ENCODE measurements around the gene CREB3L2. TPM values are rescaled to one million over a fixed set of nuclear protein-coding genes. Genes with fewer than 3 reads are reported as not detected.

CREB3L2 gene
- total and polyA plus RNA-seq, 2 of the 13 experiments (the other 11 are each of a cell fraction or from before 2014, with no cell fraction given), result 22.1 to 41.1 TPM

- WGBS (ENCODE audit: low lambda C conversion rate), result 95% methylated on average over 2 of the region's 2 CpGs
- no peak overlapping the region for H3K4me3 ChIP-seq (replicated peaks in 1 of 3; ENCODE audit: insufficient read depth in 1 of 3, low read depth in 2 of 3, low read length in 3 of 3)
- no peaks in the 10 kb centered on the region for H4K20me1 ChIP-seq (ENCODE audit: insufficient read depth, low read length)
- ATAC-seq, result no peak
- ChIA-PET POLR2A (no interaction called here), CTCF (ENCODE audit: low intra/inter-chr PET ratio, low total read pairs) (no interaction called here)
- no peaks in the 10 kb centered on the region for H3K36me3 ChIP-seq (replicated peaks in 1 of 2; ENCODE audit: control insufficient read depth in 1 of 2, insufficient read depth in 2 of 2, low read length in 2 of 2)
- H3K27ac ChIP-seq (ENCODE audit: extremely low read length, insufficient read depth, low read length), result no peak overlapping the region
- H3K4me1 ChIP-seq (ENCODE audit: insufficient read depth, low read length), result peaks cover 9% of the 10 kb centered on the region
- DNase-seq (ENCODE audit: low spot score), result no peak
- FAIRE-seq, result no peak
- no peak overlapping the region for H3K4me2 ChIP-seq (ENCODE audit: low read depth, low read length)
- in situ Hi-C loops (cut with HindIII; ENCODE audit: extremely low pct_ligation_motif_present, low pct_unique_long_range_greater_than_20kb) (no loop called here), intact Hi-C loops (cut with micrococcal nuclease; ENCODE audit: unreplicated experiment) (no loop called here)
- no peak overlapping the region for H2AFZ ChIP-seq (ENCODE audit: low read length)
- no peaks in the 10 kb centered on the region for H3K27me3 ChIP-seq (ENCODE audit: control insufficient read depth in 1 of 2, insufficient read depth in 2 of 2, low read length in 2 of 2)
- H3K79me2 ChIP-seq (ENCODE audit: insufficient read depth, low read length), result no peaks in the 10 kb centered on the region
- TF ChIP-seq ZKSCAN5 (CRISPR knock-in tag; IDR thresholded peaks at IDR 0.05) (no peak), ZNF280D (CRISPR knock-in tag; IDR thresholded peaks at IDR 0.05) (no peak), ISL2 (CRISPR knock-in tag; IDR thresholded peaks at IDR 0.05) (no peak), GABPB1 (CRISPR knock-in tag; IDR thresholded peaks at IDR 0.05) (no peak), RELA (CRISPR knock-in tag; IDR thresholded peaks at IDR 0.05) (no peak), ZNF496 (CRISPR knock-in tag; IDR thresholded peaks at IDR 0.05; ENCODE audit: insufficient replicate concordance) (no peak), KLF16 (CRISPR knock-in tag; IDR thresholded peaks at IDR 0.05) (no peak), IRF1 (CRISPR knock-in tag; IDR thresholded peaks at IDR 0.05; ENCODE audit: low read depth) (no peak), GPBP1L1 (CRISPR knock-in tag; IDR thresholded peaks at IDR 0.05) (no peak), REXO4 (CRISPR knock-in tag; IDR thresholded peaks at IDR 0.05; ENCODE audit: borderline replicate concordance) (no peak), FOXC1 (CRISPR knock-in tag; IDR thresholded peaks at IDR 0.05; ENCODE audit: borderline replicate concordance) (no peak), ZNF280B (CRISPR knock-in tag; IDR thresholded peaks at IDR 0.05; ENCODE audit: borderline replicate concordance) (no peak), PITX1 (CRISPR knock-in tag; IDR thresholded peaks at IDR 0.05) (no peak), ZNF121 (CRISPR knock-in tag; IDR thresholded peaks at IDR 0.05) (no peak)
- H3K9ac ChIP-seq (ENCODE audit: insufficient read depth, low read depth, low read length), result no peak overlapping the region
- H3K9me3 ChIP-seq (ENCODE audit: low read length), result peaks cover 6% of the 10 kb centered on the region
- no TSS peak for BruUV-seq (replicated peaks)
Observed at GRCh38 chr7:138029941-138030340, 28.1 kb upstream of the CREB3L2 start.
